GM23338 (cell line): ENCODE results near the gene UBE2C.

Experiments used
- EZH2 ChIP-seq: fragments of 200-600 bp; sonication (generic); IDR thresholded peaks from one replicate; pipeline ENCODE4 v1.8.0; 2017; ENCODE audit warnings: antibody characterized with exemption, mild to moderate bottlenecking, low read depth; ENCODE audit not compliant: unreplicated experiment
- EZH2phosphoT487 ChIP-seq: fragments of 200-600 bp; sonication (generic); IDR thresholded peaks from one replicate; pipeline ENCODE4 v1.8.1; 2018; ENCODE audit warnings: antibody characterized with exemption; ENCODE audit not compliant: unreplicated experiment
- JUNB ChIP-seq: IDR thresholded peaks from one replicate; pipeline ENCODE4 v1.6.1; 2016; ENCODE audit warnings: antibody characterized with exemption; ENCODE audit not compliant: unreplicated experiment
- POLR2AphosphoS5 ChIP-seq: IDR thresholded peaks from 2 replicates; pipeline ENCODE4 v1.6.1; 2016; ENCODE audit warnings: antibody characterized with exemption, low read depth
- STAT1 ChIP-seq: IDR thresholded peaks from one replicate; pipeline ENCODE4 v1.6.1; 2016; ENCODE audit warnings: antibody characterized with exemption; ENCODE audit not compliant: unreplicated experiment
- ZNF114 ChIP-seq: fragments of 250-450 bp; sonication (Bioruptor Pico); IDR thresholded peaks from 2 replicates; pipeline ENCODE4 v1.5.0; 2020; ENCODE audit warnings: mild to moderate bottlenecking, moderate library complexity
- ZNF331 ChIP-seq: fragments of 250-450 bp; sonication (Bioruptor Pico); IDR thresholded peaks from 2 replicates; pipeline ENCODE4 v1.5.0; 2020; ENCODE audit warnings: low read depth, mild to moderate bottlenecking, moderate library complexity
- TF ChIP-seq, protein P1 (sequence below), 2 experiments: fragments of 200-600 bp in 1 of 2; sonication (generic) in 1 of 2; conservative IDR thresholded peaks; 2 replicates each; pipeline versions ENCODE4 v1.5.1 to v1.6.1; 2016 to 2017; ENCODE audit warnings: antibody characterized with exemption in 2 of 2, low read depth in 2 of 2, mild to moderate bottlenecking in 2 of 2, moderate library complexity in 1 of 2
- TF ChIP-seq, protein P2 (sequence below): IDR thresholded peaks from one replicate; pipeline ENCODE4 v1.6.1; 2018; ENCODE audit warnings: antibody characterized with exemption; ENCODE audit not compliant: unreplicated experiment

DNA sequence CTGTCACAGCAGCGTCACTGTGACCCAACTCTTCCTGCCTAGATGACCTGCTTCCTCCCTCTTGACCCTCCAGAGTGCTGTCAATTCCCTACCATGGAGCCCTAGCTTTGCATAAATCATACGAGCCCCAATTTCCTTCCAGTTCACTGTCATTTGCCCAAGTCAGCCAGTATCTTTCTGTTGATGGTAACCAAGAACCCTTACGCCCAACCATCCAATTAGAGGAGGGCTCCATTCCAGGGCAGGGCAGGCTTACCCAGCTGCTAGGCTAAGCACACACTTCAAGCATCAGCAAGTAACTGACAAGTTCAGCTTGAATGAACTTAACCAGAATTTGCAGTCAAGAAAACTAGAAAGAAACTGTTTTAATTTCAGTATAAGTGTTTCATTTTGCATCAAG is 46.5 kb upstream of the UBE2C start:
- TF ChIP-seq, protein P1, sequence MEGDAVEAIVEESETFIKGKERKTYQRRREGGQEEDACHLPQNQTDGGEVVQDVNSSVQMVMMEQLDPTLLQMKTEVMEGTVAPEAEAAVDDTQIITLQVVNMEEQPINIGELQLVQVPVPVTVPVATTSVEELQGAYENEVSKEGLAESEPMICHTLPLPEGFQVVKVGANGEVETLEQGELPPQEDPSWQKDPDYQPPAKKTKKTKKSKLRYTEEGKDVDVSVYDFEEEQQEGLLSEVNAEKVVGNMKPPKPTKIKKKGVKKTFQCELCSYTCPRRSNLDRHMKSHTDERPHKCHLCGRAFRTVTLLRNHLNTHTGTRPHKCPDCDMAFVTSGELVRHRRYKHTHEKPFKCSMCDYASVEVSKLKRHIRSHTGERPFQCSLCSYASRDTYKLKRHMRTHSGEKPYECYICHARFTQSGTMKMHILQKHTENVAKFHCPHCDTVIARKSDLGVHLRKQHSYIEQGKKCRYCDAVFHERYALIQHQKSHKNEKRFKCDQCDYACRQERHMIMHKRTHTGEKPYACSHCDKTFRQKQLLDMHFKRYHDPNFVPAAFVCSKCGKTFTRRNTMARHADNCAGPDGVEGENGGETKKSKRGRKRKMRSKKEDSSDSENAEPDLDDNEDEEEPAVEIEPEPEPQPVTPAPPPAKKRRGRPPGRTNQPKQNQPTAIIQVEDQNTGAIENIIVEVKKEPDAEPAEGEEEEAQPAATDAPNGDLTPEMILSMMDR (conservative IDR thresholded peaks at IDR 0.05; ENCODE audit: low read depth in 2 of 2) = no peak
- TF ChIP-seq JUNB (no peak), EZH2phosphoT487 (no peak), ZNF114 (CRISPR knock-in tag) (no peak), EZH2 (no peak), POLR2AphosphoS5 (peak; percentile 44; the same call in 1 of the 2 replicates), STAT1 (no peak), ZNF331 (CRISPR knock-in tag) (no peak)
- TF ChIP-seq, protein P2, sequence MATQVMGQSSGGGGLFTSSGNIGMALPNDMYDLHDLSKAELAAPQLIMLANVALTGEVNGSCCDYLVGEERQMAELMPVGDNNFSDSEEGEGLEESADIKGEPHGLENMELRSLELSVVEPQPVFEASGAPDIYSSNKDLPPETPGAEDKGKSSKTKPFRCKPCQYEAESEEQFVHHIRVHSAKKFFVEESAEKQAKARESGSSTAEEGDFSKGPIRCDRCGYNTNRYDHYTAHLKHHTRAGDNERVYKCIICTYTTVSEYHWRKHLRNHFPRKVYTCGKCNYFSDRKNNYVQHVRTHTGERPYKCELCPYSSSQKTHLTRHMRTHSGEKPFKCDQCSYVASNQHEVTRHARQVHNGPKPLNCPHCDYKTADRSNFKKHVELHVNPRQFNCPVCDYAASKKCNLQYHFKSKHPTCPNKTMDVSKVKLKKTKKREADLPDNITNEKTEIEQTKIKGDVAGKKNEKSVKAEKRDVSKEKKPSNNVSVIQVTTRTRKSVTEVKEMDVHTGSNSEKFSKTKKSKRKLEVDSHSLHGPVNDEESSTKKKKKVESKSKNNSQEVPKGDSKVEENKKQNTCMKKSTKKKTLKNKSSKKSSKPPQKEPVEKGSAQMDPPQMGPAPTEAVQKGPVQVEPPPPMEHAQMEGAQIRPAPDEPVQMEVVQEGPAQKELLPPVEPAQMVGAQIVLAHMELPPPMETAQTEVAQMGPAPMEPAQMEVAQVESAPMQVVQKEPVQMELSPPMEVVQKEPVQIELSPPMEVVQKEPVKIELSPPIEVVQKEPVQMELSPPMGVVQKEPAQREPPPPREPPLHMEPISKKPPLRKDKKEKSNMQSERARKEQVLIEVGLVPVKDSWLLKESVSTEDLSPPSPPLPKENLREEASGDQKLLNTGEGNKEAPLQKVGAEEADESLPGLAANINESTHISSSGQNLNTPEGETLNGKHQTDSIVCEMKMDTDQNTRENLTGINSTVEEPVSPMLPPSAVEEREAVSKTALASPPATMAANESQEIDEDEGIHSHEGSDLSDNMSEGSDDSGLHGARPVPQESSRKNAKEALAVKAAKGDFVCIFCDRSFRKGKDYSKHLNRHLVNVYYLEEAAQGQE = no peak
